Measurements from ENCODE around the gene MDP1. TPM values are rescaled to one million over a fixed set of nuclear protein-coding genes. Genes with fewer than 3 reads are reported as not detected.

MDP1 gene
- total and polyA plus RNA-seq, 2 of the 8 experiments (the other 6 are each of a cell fraction or from before 2014, with no cell fraction given): 17.7 to 32.2 TPM

- TF ChIP-seq ATF2 (IDR thresholded peaks at IDR 0.05; ENCODE audit: low read length): no peak
- TF ChIP-seq CEBPB (IDR thresholded peaks at IDR 0.05; ENCODE audit: low read depth, low read length): no peak
- no peak for TF ChIP-seq EZH2 (IDR thresholded peaks at IDR 0.05; ENCODE audit: low read depth, low read length, severe bottlenecking)
- no peak for TF ChIP-seq KDM5A (IDR thresholded peaks at IDR 0.05; ENCODE audit: low read length)
- TF ChIP-seq FOSL1 (IDR thresholded peaks at IDR 0.05; ENCODE audit: insufficient read depth, low read depth, low read length): no peak
- TF ChIP-seq BACH1 (IDR thresholded peaks at IDR 0.05; ENCODE audit: low read length): no peak
- no peak for TF ChIP-seq ASH2L (IDR thresholded peaks at IDR 0.05; ENCODE audit: low read length)
Measured at GRCh38 chr14:24234095-24235005, 18.5 kb upstream of the MDP1 start (continued).

Data from H1 (cell line).